GM10266 (cell line): ENCODE results near the gene ZNF672.

Experiments
- DNase-seq: peaks from one replicate; pipeline ENCODE4 v3.0.0; 2012; ENCODE audit errors: extremely low spot score
- CTCF ChIP-seq: IDR thresholded peaks from 2 replicates; pipeline ENCODE4 v1.5.1; 2012; ENCODE audit warnings: mild to moderate bottlenecking, low read depth; ENCODE audit not compliant: control insufficient read depth, insufficient read depth; ENCODE audit errors: missing control alignments

ZNF672 gene

GRCh38 chr1:248814351-248814750 lies 23.7 kb upstream of the ZNF672 start:
- TF ChIP-seq CTCF = no peak
- no peak for DNase-seq

- no peak for DNase-seq
- no peak for TF ChIP-seq CTCF
Measured at GRCh38 chr1:248815407-248816034, 22.5 kb upstream of the ZNF672 start.

GRCh38 chr1:248816042-248816851 lies 21.8 kb upstream of the ZNF672 start:
- no peak for DNase-seq
- no peak for TF ChIP-seq CTCF

- peak; percentile 4 for DNase-seq
- TF ChIP-seq CTCF = no peak
Measured at GRCh38 chr1:248817065-248817464, 21.0 kb upstream of the ZNF672 start.

GRCh38 chr1:248818505-248819374 lies 19.3 kb upstream of the ZNF672 start:
- DNase-seq = no peak
- TF ChIP-seq CTCF = no peak

- no peak for TF ChIP-seq CTCF
- no peak for DNase-seq
Measured at GRCh38 chr1:248820041-248820585, 17.9 kb upstream of the ZNF672 start.
